ENCODE results near the gene CDON.

DNA sequence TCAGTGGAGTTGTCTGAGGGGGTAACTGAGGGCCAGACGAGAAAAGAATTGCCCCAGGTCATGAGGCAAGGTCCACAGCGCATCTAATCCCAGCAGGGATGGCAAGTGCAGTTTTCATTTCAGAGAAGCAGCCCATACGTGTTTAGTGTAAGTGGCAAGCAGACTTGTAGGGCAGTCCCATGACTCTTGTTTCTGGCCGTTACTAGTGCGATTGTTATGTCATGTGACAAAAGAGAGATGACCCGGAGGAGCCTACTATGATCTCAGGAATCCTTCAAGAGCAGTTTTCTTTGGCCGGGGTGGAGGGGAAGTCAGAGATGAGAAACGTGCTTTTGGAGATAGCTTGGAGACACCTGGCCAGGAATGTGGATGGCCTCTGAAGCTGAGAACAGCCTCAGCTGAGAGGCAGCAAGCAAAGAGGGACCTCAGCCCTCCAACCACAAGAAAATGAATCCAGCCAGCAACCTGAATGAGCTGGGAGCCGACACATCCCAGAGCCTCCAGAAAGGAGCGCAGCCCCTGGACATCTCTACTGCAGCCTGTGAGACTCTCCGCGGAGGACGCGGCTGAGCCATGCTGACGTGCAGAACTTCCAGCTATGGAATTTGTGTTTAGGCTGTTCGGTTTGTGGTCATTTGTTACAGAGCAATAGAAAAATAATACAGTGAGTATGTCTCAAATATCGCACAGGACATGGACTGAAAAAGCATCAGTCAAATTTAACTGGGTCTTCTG, 44.1 kb upstream of the CDON start:
- TF ChIP-seq, protein P1, sequence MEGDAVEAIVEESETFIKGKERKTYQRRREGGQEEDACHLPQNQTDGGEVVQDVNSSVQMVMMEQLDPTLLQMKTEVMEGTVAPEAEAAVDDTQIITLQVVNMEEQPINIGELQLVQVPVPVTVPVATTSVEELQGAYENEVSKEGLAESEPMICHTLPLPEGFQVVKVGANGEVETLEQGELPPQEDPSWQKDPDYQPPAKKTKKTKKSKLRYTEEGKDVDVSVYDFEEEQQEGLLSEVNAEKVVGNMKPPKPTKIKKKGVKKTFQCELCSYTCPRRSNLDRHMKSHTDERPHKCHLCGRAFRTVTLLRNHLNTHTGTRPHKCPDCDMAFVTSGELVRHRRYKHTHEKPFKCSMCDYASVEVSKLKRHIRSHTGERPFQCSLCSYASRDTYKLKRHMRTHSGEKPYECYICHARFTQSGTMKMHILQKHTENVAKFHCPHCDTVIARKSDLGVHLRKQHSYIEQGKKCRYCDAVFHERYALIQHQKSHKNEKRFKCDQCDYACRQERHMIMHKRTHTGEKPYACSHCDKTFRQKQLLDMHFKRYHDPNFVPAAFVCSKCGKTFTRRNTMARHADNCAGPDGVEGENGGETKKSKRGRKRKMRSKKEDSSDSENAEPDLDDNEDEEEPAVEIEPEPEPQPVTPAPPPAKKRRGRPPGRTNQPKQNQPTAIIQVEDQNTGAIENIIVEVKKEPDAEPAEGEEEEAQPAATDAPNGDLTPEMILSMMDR (IDR thresholded peaks at IDR 0.05 in 4 of 5, conservative IDR thresholded peaks at IDR 0.05 in 1 of 5), result no peak
- no peak for TF ChIP-seq POLR2A (IDR thresholded peaks at IDR 0.05)

Data from gastrocnemius medialis (tissue), 4 donors.